Astrocyte (in vitro differentiated cells and primary cell): ENCODE measurements around the gene CHST3. TPM values are rescaled to one million over a fixed set of nuclear protein-coding genes. Genes with fewer than 3 reads are reported as not detected.

Source experiments
- DNase-seq: peaks from one replicate; pipeline ENCODE4 v3.0.0-alpha.2; 2010; ENCODE audit warnings: low read depth
- FAIRE-seq: peaks from 2 replicates; lab custom pipeline; 2011; peaks lifted over from hg19 to GRCh38; lab: Jason Lieb, UNC
- H2AFZ ChIP-seq: 2 replicates; pipeline ENCODE4 v1.6.0; 2012; ENCODE audit warnings: low read depth, low read length, inconsistent platforms
- H3K27ac ChIP-seq: 2 replicates; pipeline ENCODE4 v1.5.1; 2011; ENCODE audit warnings: low read depth, low read length, inconsistent platforms
- H3K27me3 ChIP-seq: 2 replicates; pipeline ENCODE4 v1.6.0; 2011; ENCODE audit warnings: low read length, inconsistent platforms; ENCODE audit not compliant: insufficient read depth
- H3K36me3 ChIP-seq: 2 replicates; pipeline ENCODE4 v1.5.1; 2011; ENCODE audit warnings: low read length, inconsistent platforms; ENCODE audit not compliant: insufficient read depth
- H3K4me1 ChIP-seq: 2 replicates; pipeline ENCODE4 v1.5.1; 2011; ENCODE audit warnings: low read length, inconsistent platforms; ENCODE audit not compliant: insufficient read depth
- H3K4me2 ChIP-seq: 2 replicates; pipeline ENCODE4 v1.6.0; 2012; ENCODE audit warnings: low read length, inconsistent platforms
- H3K4me3 ChIP-seq: 2 replicates; pipeline ENCODE4 v1.5.1; 2011; ENCODE audit warnings: low read depth, mild to moderate bottlenecking, low read length, inconsistent platforms; ENCODE audit not compliant: insufficient read depth
- H3K79me2 ChIP-seq: 2 replicates; pipeline ENCODE4 v1.6.0; 2012; ENCODE audit warnings: mild to moderate bottlenecking, low read length, inconsistent platforms; ENCODE audit not compliant: insufficient read depth
- H3K9ac ChIP-seq: 2 replicates; pipeline ENCODE4 v1.6.0; 2012; ENCODE audit warnings: mild to moderate bottlenecking, low read length, inconsistent platforms
- H3K9me3 ChIP-seq: 2 replicates; pipeline ENCODE4 v1.5.1; 2012; ENCODE audit warnings: low read depth, mild to moderate bottlenecking, low read length, inconsistent platforms; ENCODE audit not compliant: insufficient read depth
- H4K20me1 ChIP-seq: 2 replicates; pipeline ENCODE4 v1.6.0; 2012; ENCODE audit warnings: low read length, inconsistent platforms; ENCODE audit not compliant: insufficient read depth
- H3K27ac Mint-ChIP-seq: one replicate; pipeline ENCODE4 v1.8.0; 2021; ENCODE audit warnings: mild to moderate bottlenecking, mixed read lengths; ENCODE audit not compliant: unreplicated experiment
- H3K27me3 Mint-ChIP-seq: one replicate; pipeline ENCODE4 v1.8.0; 2021; ENCODE audit warnings: low read depth, mixed read lengths; ENCODE audit not compliant: unreplicated experiment
- H3K36me3 Mint-ChIP-seq: one replicate; pipeline ENCODE4 v1.8.0; 2021; ENCODE audit warnings: low read depth, mixed read lengths; ENCODE audit not compliant: unreplicated experiment
- H3K4me1 Mint-ChIP-seq: one replicate; pipeline ENCODE4 v1.8.0; 2021; ENCODE audit warnings: low read depth, mixed read lengths; ENCODE audit not compliant: unreplicated experiment
- H3K4me3 Mint-ChIP-seq: one replicate; pipeline ENCODE4 v1.8.0; 2021; ENCODE audit warnings: mild to moderate bottlenecking, moderate library complexity, mixed read lengths; ENCODE audit not compliant: unreplicated experiment
- H3K9me3 Mint-ChIP-seq: one replicate; pipeline ENCODE4 v1.8.0; 2021; ENCODE audit warnings: mild to moderate bottlenecking, mixed read lengths; ENCODE audit not compliant: unreplicated experiment
- CTCF ChIP-seq: IDR thresholded peaks from 2 replicates; pipeline ENCODE4 v1.5.1; 2011; ENCODE audit warnings: low read depth, mild to moderate bottlenecking, inconsistent platforms, low read length, moderate library complexity; ENCODE audit not compliant: insufficient read depth
- EZH2 ChIP-seq: IDR thresholded peaks from 2 replicates; pipeline ENCODE4 v1.6.1; 2012; ENCODE audit warnings: mild to moderate bottlenecking, low read length, inconsistent platforms; ENCODE audit not compliant: insufficient read depth
- total RNA-seq: library from RNA; stranded (reverse); gene quantifications from 2 replicates; pipeline ENCODE4 v1.2.1, GENCODE V29; 2021

CHST3 gene
- total RNA-seq, 1 donor from 2014 or later: 43.5 TPM

- H3K4me2 ChIP-seq: no peak overlapping the region
- peaks cover 20% of the 10 kb centered on the region for H3K4me1 Mint-ChIP-seq
- no peaks in the 10 kb centered on the region for H3K4me1 ChIP-seq
- no peak overlapping the region for H3K27ac Mint-ChIP-seq
- no peaks in the 10 kb centered on the region for H3K79me2 ChIP-seq
- FAIRE-seq (no peak), DNase-seq (no peak)
- no peaks in the 10 kb centered on the region for H3K36me3 Mint-ChIP-seq
- no peaks in the 10 kb centered on the region for H3K36me3 ChIP-seq
- H3K9me3 Mint-ChIP-seq: peaks cover under 1% of the 10 kb centered on the region
- H3K9ac ChIP-seq: no peak overlapping the region
- no peaks in the 10 kb centered on the region for H3K27me3 ChIP-seq
- H3K9me3 ChIP-seq: no peaks in the 10 kb centered on the region
- H3K4me3 ChIP-seq: no peak overlapping the region
- H3K27me3 Mint-ChIP-seq: no peaks in the 10 kb centered on the region
- TF ChIP-seq CTCF: no peak
- TF ChIP-seq EZH2: no peak
- no peak overlapping the region for H3K4me3 Mint-ChIP-seq
- no peak overlapping the region for H3K27ac ChIP-seq
- H4K20me1 ChIP-seq: no peaks in the 10 kb centered on the region
- H2AFZ ChIP-seq: peak overlapping the region; percentile 67
Observed at GRCh38 chr10:72044417-72045041, 80.3 kb downstream of the CHST3 start.

- Histone ChIP-seq H3K27ac (no peak overlapping the region), H3K4me1 (no peaks in the 10 kb centered on the region), H3K9ac (no peak overlapping the region), H3K36me3 (no peaks in the 10 kb centered on the region), H3K79me2 (no peaks in the 10 kb centered on the region), H3K27me3 (no peaks in the 10 kb centered on the region), H2AFZ (no peak overlapping the region), H4K20me1 (no peaks in the 10 kb centered on the region), H3K4me2 (no peak overlapping the region), H3K9me3 (no peaks in the 10 kb centered on the region), H3K4me3 (no peak overlapping the region)
- TF ChIP-seq CTCF (no peak), EZH2 (no peak)
- Mint-ChIP-seq H3K9me3 (peaks cover 3% of the 10 kb centered on the region), H3K4me3 (no peak overlapping the region), H3K4me1 (peaks cover 18% of the 10 kb centered on the region), H3K36me3 (no peaks in the 10 kb centered on the region), H3K27ac (no peak overlapping the region), H3K27me3 (no peaks in the 10 kb centered on the region)
- DNase-seq (peak; percentile 76), FAIRE-seq (no peak)
Observed at GRCh38 chr10:72045586-72045985, 81.4 kb downstream of the CHST3 start.

GRCh38 chr10:72048450-72049124 is 84.4 kb downstream of the CHST3 start:
- TF ChIP-seq EZH2 (no peak), CTCF (peak; percentile 100)
- DNase-seq (peak; percentile 68), FAIRE-seq (peak; percentile 96)
- Histone ChIP-seq H3K4me1 (no peaks in the 10 kb centered on the region), H2AFZ (no peak overlapping the region), H3K27me3 (peaks cover 2% of the 10 kb centered on the region), H3K27ac (no peak overlapping the region), H4K20me1 (no peaks in the 10 kb centered on the region), H3K79me2 (no peaks in the 10 kb centered on the region), H3K9me3 (no peaks in the 10 kb centered on the region), H3K9ac (no peak overlapping the region), H3K4me3 (no peak overlapping the region), H3K4me2 (no peak overlapping the region), H3K36me3 (no peaks in the 10 kb centered on the region)
- H3K36me3 Mint-ChIP-seq: peaks cover 5% of the 10 kb centered on the region
- H3K4me1 Mint-ChIP-seq: peaks cover 8% of the 10 kb centered on the region
- H3K27ac Mint-ChIP-seq: peak overlapping the region; percentile 72
- H3K4me3 Mint-ChIP-seq: no peak overlapping the region
- peaks cover 8% of the 10 kb centered on the region for H3K27me3 Mint-ChIP-seq
- peaks cover 3% of the 10 kb centered on the region for H3K9me3 Mint-ChIP-seq
